Mesendoderm (in vitro differentiated cells): ENCODE data around the gene PTPRD.

ENCODE experiments used
- DNase-seq: peaks from one replicate; pipeline ENCODE4 v3.0.0; 2013
- H2AK5ac ChIP-seq: 2 replicates; pipeline ENCODE4 v1.6.1; 2013; ENCODE audit warnings: low read length, inconsistent platforms
- H2BK120ac ChIP-seq: 2 replicates; pipeline ENCODE4 v1.6.1; 2013; ENCODE audit warnings: low read depth, mild to moderate bottlenecking, low read length, moderate library complexity, mixed read lengths
- H2BK15ac ChIP-seq: replicated peaks from 2 replicates; pipeline ENCODE4 v1.6.1; 2013; ENCODE audit warnings: low read depth, mild to moderate bottlenecking, moderate library complexity
- H2BK5ac ChIP-seq: 2 replicates; pipeline ENCODE4 v1.6.1; 2013; ENCODE audit warnings: low read length, inconsistent platforms
- H3K18ac ChIP-seq: 2 replicates; pipeline ENCODE4 v1.6.1; 2013; ENCODE audit warnings: mild to moderate bottlenecking, low read length, mixed read lengths
- H3K23ac ChIP-seq: one replicate; pipeline ENCODE4 v1.6.1; 2013; ENCODE audit warnings: low read length
- H3K27ac ChIP-seq: 2 replicates; pipeline ENCODE4 v1.5.1; 2013; ENCODE audit warnings: low read depth, mild to moderate bottlenecking, inconsistent platforms, low read length, moderate library complexity
- H3K27me3 ChIP-seq: 2 replicates; pipeline ENCODE4 v1.6.1; 2013; ENCODE audit warnings: low read length, control low read depth, mild to moderate bottlenecking, inconsistent platforms; ENCODE audit not compliant: insufficient read depth, poor library complexity
- H3K36me3 ChIP-seq: 2 replicates; pipeline ENCODE4 v1.6.1; 2013; ENCODE audit warnings: low read length, inconsistent platforms; ENCODE audit not compliant: control insufficient read depth, insufficient read depth
- H3K4ac ChIP-seq: one replicate; pipeline ENCODE4 v1.6.1; 2013; ENCODE audit warnings: low read depth, mild to moderate bottlenecking, low read length, moderate library complexity
- H3K4me1 ChIP-seq: 2 replicates; pipeline ENCODE4 v1.6.1; 2013; ENCODE audit warnings: low read depth, low read length, inconsistent platforms; ENCODE audit not compliant: control insufficient read depth
- H3K4me2 ChIP-seq: 2 replicates; pipeline ENCODE4 v1.6.1; 2013; ENCODE audit warnings: low read length
- H3K4me3 ChIP-seq: 2 replicates; pipeline ENCODE4 v1.5.1; 2013; ENCODE audit warnings: mild to moderate bottlenecking, low read length
- H3K56ac ChIP-seq: one replicate; pipeline ENCODE4 v1.6.1; 2013; ENCODE audit warnings: low read length
- H3K79me1 ChIP-seq: 2 replicates; pipeline ENCODE4 v1.6.1; 2013; ENCODE audit warnings: low read length, inconsistent platforms
- H3K79me2 ChIP-seq: 2 replicates; pipeline ENCODE4 v1.6.1; 2013; ENCODE audit warnings: mild to moderate bottlenecking, low read length; ENCODE audit not compliant: control insufficient read depth, insufficient read depth
- H3K9ac ChIP-seq: 2 replicates; pipeline ENCODE4 v1.6.1; 2013; ENCODE audit warnings: low read length, inconsistent platforms
- H4K5ac ChIP-seq: one replicate; pipeline ENCODE4 v1.6.1; 2013; ENCODE audit warnings: low read length
- H4K8ac ChIP-seq: one replicate; pipeline ENCODE4 v1.6.1; 2013; ENCODE audit warnings: low read depth, mild to moderate bottlenecking, control low read depth, low read length, moderate library complexity
- WGBS: extraction: QIAGEN DNeasy Blood & Tissue Kit; methylation state at CpG from one replicate; pipeline ENCODE4 v1.1.7; 2013; ENCODE audit warnings: low lambda C conversion rate, missing lambda C conversion rate; ENCODE audit not compliant: insufficient coverage; ENCODE audit errors: extremely low coverage; 5-methylcytosine and 5-hydroxymethylcytosine counted together

PTPRD gene

GRCh38 chr9:8651070-8651845, 1961.5 kb downstream of the PTPRD start:
- no peak overlapping the region for H4K5ac ChIP-seq
- no peaks in the 10 kb centered on the region for H3K4me1 ChIP-seq
- no peak overlapping the region for H3K56ac ChIP-seq
- H3K4me2 ChIP-seq, result no peak overlapping the region
- H2BK5ac ChIP-seq, result no peak overlapping the region
- no peak overlapping the region for H3K18ac ChIP-seq
- H3K4me3 ChIP-seq, result no peak overlapping the region
- no peak for DNase-seq
- H2BK15ac ChIP-seq, result no peak overlapping the region
- no peak overlapping the region for H3K23ac ChIP-seq
- no peaks in the 10 kb centered on the region for H3K36me3 ChIP-seq
- no peak overlapping the region for H2AK5ac ChIP-seq
- no peak overlapping the region for H2BK120ac ChIP-seq
- H3K79me1 ChIP-seq, result peaks cover 4% of the 10 kb centered on the region
- no peaks in the 10 kb centered on the region for H3K27me3 ChIP-seq
- no peak overlapping the region for H4K8ac ChIP-seq
- H3K4ac ChIP-seq, result no peak overlapping the region
- WGBS, result no CpG with 5 or more reads among the region's 10 CpGs
- H3K9ac ChIP-seq, result no peak overlapping the region
- no peak overlapping the region for H3K27ac ChIP-seq
- no peaks in the 10 kb centered on the region for H3K79me2 ChIP-seq

DNA sequence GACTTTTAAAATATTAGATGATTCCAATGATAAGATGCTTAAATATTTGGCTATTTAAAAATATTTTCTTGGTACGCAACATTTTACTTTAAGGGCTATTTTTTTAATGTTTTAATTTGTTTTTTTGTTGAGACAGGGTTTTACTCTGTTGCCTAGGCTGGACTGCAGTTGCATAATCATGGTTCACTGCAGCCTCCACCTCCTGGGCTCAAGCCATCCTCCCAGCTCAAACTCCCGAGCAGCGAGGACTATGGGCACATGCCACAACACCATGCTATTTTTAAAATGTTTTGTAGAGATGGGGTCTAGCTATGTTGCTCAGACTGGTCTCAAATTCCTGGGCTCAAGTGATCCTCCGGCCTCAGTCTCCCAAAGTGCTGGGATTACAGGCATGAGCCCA, 1963.0 kb downstream of the PTPRD start:
- H3K4me1 ChIP-seq, result no peaks in the 10 kb centered on the region
- no peak overlapping the region for H2BK15ac ChIP-seq
- H3K23ac ChIP-seq, result no peak overlapping the region
- H3K9ac ChIP-seq, result no peak overlapping the region
- no peak overlapping the region for H2AK5ac ChIP-seq
- no peak overlapping the region for H3K56ac ChIP-seq
- no peak overlapping the region for H3K4me2 ChIP-seq
- H3K18ac ChIP-seq, result no peak overlapping the region
- no peak overlapping the region for H2BK120ac ChIP-seq
- H2BK5ac ChIP-seq, result no peak overlapping the region
- no peak overlapping the region for H3K4ac ChIP-seq
- H3K4me3 ChIP-seq, result no peak overlapping the region
- H3K79me1 ChIP-seq, result peaks cover 4% of the 10 kb centered on the region
- H4K8ac ChIP-seq, result no peak overlapping the region
- no CpG with 5 or more reads among the region's 4 CpGs for WGBS
- no peak overlapping the region for H3K27ac ChIP-seq
- no peak overlapping the region for H4K5ac ChIP-seq
- no peaks in the 10 kb centered on the region for H3K79me2 ChIP-seq
- no peaks in the 10 kb centered on the region for H3K27me3 ChIP-seq
- H3K36me3 ChIP-seq, result no peaks in the 10 kb centered on the region
- no peak for DNase-seq

DNA sequence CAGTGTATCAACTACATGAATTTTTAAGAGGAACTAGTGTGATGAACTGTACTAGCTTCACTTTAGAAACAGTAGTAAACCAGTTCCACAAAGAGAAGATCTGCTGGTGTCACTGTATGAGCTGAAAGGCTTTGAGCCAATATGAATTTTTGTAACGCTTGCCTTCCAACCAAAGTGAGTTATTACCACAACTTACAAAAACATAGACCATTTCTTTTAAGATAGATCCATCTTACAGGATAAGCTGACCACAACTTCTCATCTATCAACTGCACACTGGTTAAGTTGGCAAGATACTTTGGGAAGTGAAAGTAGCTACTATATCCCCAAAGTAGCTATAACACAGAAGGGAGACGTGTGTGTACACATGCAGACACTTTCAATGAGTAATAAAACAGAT, 1963.6 kb downstream of the PTPRD start:
- Histone ChIP-seq H3K4me1 (no peaks in the 10 kb centered on the region), H4K8ac (no peak overlapping the region), H3K4me2 (no peak overlapping the region), H3K4ac (no peak overlapping the region), H4K5ac (no peak overlapping the region), H3K9ac (no peak overlapping the region), H3K27me3 (no peaks in the 10 kb centered on the region), H2AK5ac (no peak overlapping the region), H3K79me2 (no peaks in the 10 kb centered on the region), H2BK5ac (no peak overlapping the region), H3K4me3 (no peak overlapping the region), H2BK15ac (no peak overlapping the region), H3K27ac (no peak overlapping the region), H3K79me1 (peaks cover 4% of the 10 kb centered on the region), H3K56ac (no peak overlapping the region), H3K23ac (no peak overlapping the region), H3K18ac (no peak overlapping the region), H2BK120ac (no peak overlapping the region), H3K36me3 (no peaks in the 10 kb centered on the region)
- no peak for DNase-seq
- no CpG with 5 or more reads among the region's 2 CpGs for WGBS

DNA sequence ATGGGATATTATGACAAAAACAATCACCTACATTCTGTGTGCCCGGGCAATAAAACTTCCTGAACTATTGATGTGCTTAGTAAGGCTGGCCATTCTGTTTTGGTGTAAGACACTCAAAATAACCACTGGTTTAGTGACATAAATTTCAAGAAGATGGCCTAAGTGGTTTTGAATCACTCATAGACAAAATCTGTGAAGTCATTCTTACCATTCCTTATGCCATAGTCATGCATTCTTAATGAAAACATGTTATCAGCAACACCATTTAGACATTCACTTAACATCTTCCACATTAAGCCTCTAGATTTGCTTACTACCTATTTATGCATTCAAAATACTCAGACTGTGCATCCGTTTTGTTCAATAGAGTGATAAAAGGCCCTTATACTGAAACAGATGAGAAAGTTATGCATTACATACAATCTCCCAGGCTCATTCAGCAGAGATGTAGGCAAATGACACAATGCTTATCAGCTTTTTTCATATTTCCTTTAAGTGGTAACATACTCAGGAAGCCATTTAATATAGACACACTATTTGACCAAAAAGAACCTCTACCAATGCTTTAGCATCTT, 1964.4 kb downstream of the PTPRD start:
- Histone ChIP-seq H3K79me2 (no peaks in the 10 kb centered on the region), H3K79me1 (no peaks in the 10 kb centered on the region), H4K8ac (no peak overlapping the region), H3K4ac (no peak overlapping the region), H3K18ac (no peak overlapping the region), H3K4me1 (no peaks in the 10 kb centered on the region), H3K36me3 (no peaks in the 10 kb centered on the region), H3K4me3 (no peak overlapping the region), H2BK5ac (no peak overlapping the region), H3K9ac (no peak overlapping the region), H3K27ac (no peak overlapping the region), H4K5ac (no peak overlapping the region), H3K23ac (no peak overlapping the region), H2AK5ac (no peak overlapping the region), H2BK120ac (no peak overlapping the region), H3K56ac (no peak overlapping the region), H2BK15ac (no peak overlapping the region), H3K4me2 (no peak overlapping the region), H3K27me3 (no peaks in the 10 kb centered on the region)
- no CpG with 5 or more reads among the region's 2 CpGs for WGBS
- peak; percentile 54 for DNase-seq

DNA sequence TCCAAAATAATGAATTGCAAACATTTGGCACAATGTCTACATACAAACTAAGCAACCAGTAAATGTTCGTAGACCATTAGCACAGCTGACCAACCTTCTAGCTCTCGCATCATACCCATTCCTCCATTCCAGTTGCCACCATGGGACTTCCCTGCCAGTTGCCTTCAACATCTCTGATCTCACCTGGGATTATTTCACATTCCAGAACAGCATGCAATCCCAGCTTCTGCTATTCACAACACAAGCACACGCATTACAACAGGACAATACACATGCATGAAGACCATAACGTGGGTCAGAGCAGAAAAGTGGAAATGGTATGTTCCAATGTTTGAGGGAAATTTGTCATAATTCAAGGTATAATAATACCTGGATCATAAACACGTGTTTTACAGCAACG, 1965.0 kb downstream of the PTPRD start:
- H3K23ac ChIP-seq, result no peak overlapping the region
- WGBS, result no CpG with 5 or more reads among the region's 6 CpGs
- H3K56ac ChIP-seq, result no peak overlapping the region
- H3K4ac ChIP-seq, result no peak overlapping the region
- H3K27me3 ChIP-seq, result no peaks in the 10 kb centered on the region
- no peak overlapping the region for H3K4me2 ChIP-seq
- H2AK5ac ChIP-seq, result no peak overlapping the region
- H3K79me1 ChIP-seq, result no peaks in the 10 kb centered on the region
- no peak overlapping the region for H3K9ac ChIP-seq
- DNase-seq, result peak; percentile 44
- H2BK15ac ChIP-seq, result no peak overlapping the region
- H2BK120ac ChIP-seq, result no peak overlapping the region
- H4K8ac ChIP-seq, result no peak overlapping the region
- no peaks in the 10 kb centered on the region for H3K4me1 ChIP-seq
- no peak overlapping the region for H3K4me3 ChIP-seq
- no peak overlapping the region for H3K18ac ChIP-seq
- H3K79me2 ChIP-seq, result no peaks in the 10 kb centered on the region
- H4K5ac ChIP-seq, result no peak overlapping the region
- no peak overlapping the region for H2BK5ac ChIP-seq
- H3K36me3 ChIP-seq, result no peaks in the 10 kb centered on the region
- H3K27ac ChIP-seq, result no peak overlapping the region

DNA sequence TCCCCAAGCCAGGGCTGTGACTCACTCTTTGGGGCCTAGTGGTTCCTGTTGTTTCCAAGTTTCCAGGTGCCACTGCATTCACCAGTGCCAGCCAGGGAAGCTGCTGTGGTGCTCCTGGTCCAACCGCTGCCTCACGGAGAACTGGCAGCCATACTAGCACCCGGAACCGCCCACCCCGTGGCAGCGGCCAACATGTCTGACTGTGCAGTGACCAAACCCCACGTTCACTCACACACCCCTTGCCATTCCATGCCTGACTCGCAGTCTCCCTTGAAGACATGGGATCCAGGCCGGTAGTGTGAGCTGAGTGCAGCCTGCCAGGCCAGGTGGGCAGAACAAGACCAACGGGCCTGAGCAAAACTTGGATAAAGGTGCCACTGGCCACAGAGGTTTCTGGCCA, 1968.2 kb downstream of the PTPRD start:
- DNase-seq, result no peak
- Histone ChIP-seq H2BK120ac (no peak overlapping the region), H2BK15ac (no peak overlapping the region), H3K36me3 (no peaks in the 10 kb centered on the region), H3K4me2 (no peak overlapping the region), H2BK5ac (no peak overlapping the region), H4K8ac (no peak overlapping the region), H3K18ac (no peak overlapping the region), H3K27me3 (no peaks in the 10 kb centered on the region), H3K9ac (no peak overlapping the region), H3K79me1 (no peaks in the 10 kb centered on the region), H3K27ac (no peak overlapping the region), H3K4me1 (no peaks in the 10 kb centered on the region), H3K4me3 (no peak overlapping the region), H3K56ac (no peak overlapping the region), H3K23ac (no peak overlapping the region), H4K5ac (no peak overlapping the region), H3K4ac (no peak overlapping the region), H2AK5ac (no peak overlapping the region), H3K79me2 (no peaks in the 10 kb centered on the region)
- no CpG with 5 or more reads among the region's 10 CpGs for WGBS
